ENCODE data around the gene ERMARD.
"Not testable (repeated sequence)": the region's sequence is repeated elsewhere in the genome, so short reads cannot be mapped to it uniquely, and the experiment has no call there.

The ERMARD gene

GRCh38 chr6:169738204-169738975, 13.0 kb upstream of the ERMARD start:
- DNase-seq: no peak

- no peak for DNase-seq
Observed at GRCh38 chr6:169738976-169739529, 12.4 kb upstream of the ERMARD start.

GRCh38 chr6:169741344-169741743, 10.1 kb upstream of the ERMARD start:
- DNase-seq: no peak

- DNase-seq: no peak
Observed at GRCh38 chr6:169745405-169745804, 6.0 kb upstream of the ERMARD start.

- no peak for DNase-seq
Observed at GRCh38 chr6:169746556-169746955, 4.9 kb upstream of the ERMARD start.

GRCh38 chr6:169752074-169752623, 727 bp downstream of the ERMARD start:
- no peak for DNase-seq

GRCh38 chr6:169755162-169755561, 3.7 kb downstream of the ERMARD start:
- no peak for DNase-seq

GRCh38 chr6:169763308-169763707, 11.9 kb downstream of the ERMARD start:
- no peak for DNase-seq

- no peak for DNase-seq
Observed at GRCh38 chr6:169763881-169764280, 12.5 kb downstream of the ERMARD start.

- not testable (repeated sequence) for DNase-seq
Observed at GRCh38 chr6:169765789-169766188, 14.4 kb downstream of the ERMARD start.

- no peak for DNase-seq
Observed at GRCh38 chr6:169766232-169766631, 14.8 kb downstream of the ERMARD start.

- no peak for DNase-seq
Observed at GRCh38 chr6:169766921-169767736, 15.7 kb downstream of the ERMARD start.

- no peak for DNase-seq
Observed at GRCh38 chr6:169774347-169774746, 22.9 kb downstream of the ERMARD start.

- DNase-seq: no peak
Observed at GRCh38 chr6:169775321-169775720, 23.9 kb downstream of the ERMARD start.

- DNase-seq: no peak
Observed at GRCh38 chr6:169776379-169776778, 25.0 kb downstream of the ERMARD start.

- no peak for DNase-seq
Observed at GRCh38 chr6:169777896-169778295, 26.5 kb downstream of the ERMARD start.

- DNase-seq: no peak
Observed at GRCh38 chr6:169778646-169779045, 27.2 kb downstream of the ERMARD start.

- no peak for DNase-seq
Observed at GRCh38 chr6:169779092-169779815, 27.8 kb downstream of the ERMARD start.

GRCh38 chr6:169779896-169780295, 28.5 kb downstream of the ERMARD start:
- DNase-seq: no peak

- no peak for DNase-seq
Observed at GRCh38 chr6:169780571-169781091, 29.2 kb downstream of the ERMARD start.

- no peak for DNase-seq
Observed at GRCh38 chr6:169782966-169783365, 31.5 kb downstream of the ERMARD start.

- DNase-seq: no peak
Observed at GRCh38 chr6:169783401-169783800, 32.0 kb downstream of the ERMARD start.
